Adrenal gland (tissue), 12 donors: Measurements from ENCODE around the gene EVC. TPM values are rescaled to one million over a fixed set of nuclear protein-coding genes. Genes with fewer than 3 reads are reported as not detected.

Source experiments
- DNase-seq, 7 donors: peaks; one replicate each; pipeline ENCODE4 v3.0.0-alpha.2; 2019 to 2020
- H3K27ac ChIP-seq, 5 donors: fragments of 200-600 bp; sonication (generic) in 4 of 5; 1 replicate in 3 of 5; 2 replicates in 2 of 5; pipeline versions ENCODE4 v1.5.1 to v1.8.0; 2016 to 2020; ENCODE audit warnings: mild to moderate bottlenecking in 1 of 5
- H3K27me3 ChIP-seq: fragments of 200-600 bp; 2 replicates; pipeline ENCODE4 v1.8.0; 2021
- H3K36me3 ChIP-seq, 2 donors: fragments of 200-600 bp; replicated peaks in 1 of 2; 1 replicate in 1 of 2; 2 replicates in 1 of 2; pipeline versions ENCODE4 v1.5.1 to v1.8.0; 2018 to 2022
- H3K4me1 ChIP-seq, 2 donors: fragments of 200-600 bp; replicated peaks in 1 of 2; 1 replicate in 1 of 2; 2 replicates in 1 of 2; pipeline versions ENCODE4 v1.5.1 to v1.8.0; 2018 to 2021
- H3K4me3 ChIP-seq, 4 donors: fragments of 200-600 bp; sonication (generic) in 3 of 4; one replicate each; pipeline ENCODE4 v1.5.1; 2016 to 2018
- H3K9me3 ChIP-seq, 3 donors: fragments of 200-600 bp; sonication (generic) in 1 of 3; replicated peaks in 1 of 3; 1 replicate in 2 of 3; 2 replicates in 1 of 3; pipeline versions ENCODE4 v1.5.1 to v1.8.0; 2016 to 2021
- CTCF ChIP-seq, 6 experiments: fragments of 450-650 bp in 4 of 6; fragments of 200-600 bp in 2 of 6; sonication (generic) in 1 of 6; IDR thresholded peaks; 1 replicate in 5 of 6; 2 replicates in 1 of 6; pipeline versions ENCODE4 v1.5.1 to v1.8.0; 2016 to 2021; ENCODE audit warnings: antibody characterized with exemption in 6 of 6, mild to moderate bottlenecking in 2 of 6, moderate library complexity in 1 of 6
- POLR2A ChIP-seq, 2 donors: fragments of 450-650 bp; IDR thresholded peaks; one replicate each; pipeline ENCODE4 v1.6.1; 2017; ENCODE audit warnings: antibody characterized with exemption in 2 of 2, mild to moderate bottlenecking in 2 of 2, moderate library complexity in 1 of 2
- WGBS, 4 donors: extraction: QIAGEN DNeasy Blood & Tissue Kit in 2 of 4; methylation state at CpG; one replicate each; pipeline versions ENCODE4 v1.1.5 to v1.1.7; 2013 to 2017; 5-methylcytosine and 5-hydroxymethylcytosine counted together
- intact Hi-C, 2 donors: fragments of 100-400 bp; cut with DNase I; formaldehyde crosslinking; loops; one replicate each; pipeline versions ENCODE4 v1.14.1 to v1.15.0; 2022 to 2023
- polyA plus RNA-seq, 3 donors: library from polyadenylated mRNA; stranded (reverse); fragments of 200-250 nt in 2 of 3; fragments of 350-450 nt in 1 of 3; fragmentation: Illumina TruSeq in 1 of 3; extraction: RNeasy Lipid Tissue Mini Kit (QIAGEN cat#74804) in 1 of 3; gene quantifications; one replicate each; pipeline ENCODE4 v1.2.3, GENCODE V29; 2013 to 2014
- total RNA-seq, 9 donors: library from RNA; depleted of rRNA in 4 of 9; stranded (reverse); fragments of >200 nt in 4 of 9; fragments of 120-200 nt in 1 of 9; fragmentation: NEBNext Ultra II Directional in 1 of 9; extraction: Animal tissue kit (Norgen Biotek cat#: 25700) in 1 of 9; gene quantifications; one replicate each; pipeline versions ENCODE4 v1.1.0 to v1.2.4, GENCODE V29; 2013 to 2023
- donor health status: healthy with polysubstance abuse.
- donor health status: Bipolar disorder and iron deficiency.
- donor health status: DM: yes; HTN: yes; CAD: no.
- donor health status: DM: no; HTN: no; CAD: no.
- donor health status: DM: no; HTN: no; CAD: no.
- donor health status: DM: yes; HTN: yes; CAD: no.

The EVC gene
- total and polyA plus RNA-seq, 12 donors = 1.0 to 23.7 (median 10.1) TPM

DNA sequence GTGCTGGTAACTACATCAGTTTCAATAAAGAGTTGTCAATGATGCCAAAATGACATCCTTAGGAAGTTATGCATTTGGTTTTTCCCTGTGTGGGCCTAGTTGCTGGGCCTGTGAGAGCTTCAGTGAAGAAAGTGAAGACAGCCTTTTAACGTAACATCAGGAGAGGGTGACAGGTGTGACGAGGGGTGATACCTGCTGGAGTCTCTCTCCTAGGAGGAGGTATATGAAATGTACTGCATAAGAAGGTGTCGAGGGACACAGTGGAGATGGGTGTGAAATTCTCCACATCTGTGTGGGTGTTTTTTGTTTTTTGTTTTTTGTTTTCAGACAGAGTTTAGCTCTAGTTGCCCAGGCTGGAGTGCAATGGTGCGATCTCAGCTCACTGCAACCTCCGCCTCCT is 49.2 kb downstream of the EVC start:
- intact Hi-C loops = no loop called here
- TF ChIP-seq POLR2A (IDR thresholded peaks at IDR 0.05) (no peak), CTCF (IDR thresholded peaks at IDR 0.05) (no peak)
- WGBS, 4 donors = 93 to 96% (median 95%) methylated on average over 5 of the region's 5 CpGs
- Histone ChIP-seq H3K9me3 (no peaks in the 10 kb centered on the region), H3K36me3 (peaks cover 0 to 7% of the 10 kb centered on the region in 2 donors), H3K4me1 (no peaks in the 10 kb centered on the region), H3K4me3 (no peak overlapping the region), H3K27me3 (no peaks in the 10 kb centered on the region), H3K27ac (no peak overlapping the region)
- no peak for DNase-seq

DNA sequence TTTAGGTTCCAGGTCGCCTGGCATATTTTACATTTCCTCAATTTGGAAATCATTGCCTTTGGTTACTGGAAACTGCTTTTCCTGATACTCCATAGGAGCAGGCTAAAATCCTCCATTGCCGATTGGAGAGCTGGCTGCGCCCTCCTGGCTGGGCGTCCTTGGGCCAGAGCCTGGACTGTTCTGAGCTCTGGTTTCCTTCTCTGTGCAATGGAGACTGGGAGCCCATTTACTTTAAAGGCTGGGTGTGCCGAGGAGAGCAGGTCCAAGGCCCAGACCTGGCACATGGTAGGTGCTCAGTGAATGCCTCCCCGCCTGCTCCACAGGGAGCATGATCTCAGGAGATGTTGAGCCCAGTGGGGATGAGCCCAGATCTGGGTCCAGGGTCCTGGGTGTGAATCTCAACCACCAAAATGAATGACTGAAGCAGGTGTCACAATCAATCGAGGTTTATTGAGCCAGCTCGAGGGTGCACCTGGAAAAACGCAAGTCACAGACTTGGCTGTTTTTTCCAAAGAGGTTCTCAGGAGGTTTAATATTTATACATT is 50.0 kb downstream of the EVC start:
- Histone ChIP-seq H3K27me3 (no peaks in the 10 kb centered on the region), H3K4me1 (no peaks in the 10 kb centered on the region), H3K9me3 (no peaks in the 10 kb centered on the region), H3K36me3 (peaks cover 0 to 7% of the 10 kb centered on the region in 2 donors), H3K27ac (no peak overlapping the region), H3K4me3 (no peak overlapping the region)
- TF ChIP-seq CTCF (IDR thresholded peaks at IDR 0.05) (no peak), POLR2A (IDR thresholded peaks at IDR 0.05) (no peak)
- intact Hi-C loops = no loop called here
- DNase-seq = no peak
- WGBS, 4 donors = 94 to 97% (median 95%) methylated on average over 9 of the region's 9 CpGs

- Histone ChIP-seq H3K4me1 (no peaks in the 10 kb centered on the region), H3K27ac (no peak overlapping the region), H3K9me3 (no peaks in the 10 kb centered on the region), H3K4me3 (no peak overlapping the region), H3K36me3 (no peaks in the 10 kb centered on the region), H3K27me3 (no peaks in the 10 kb centered on the region)
- no peak for TF ChIP-seq POLR2A (IDR thresholded peaks at IDR 0.05)
- no peak for TF ChIP-seq CTCF (IDR thresholded peaks at IDR 0.05)
- WGBS, 4 donors = 89 to 100% (median 92%) methylated on average over 1 to 4 of the region's 4 CpGs
- DNase-seq = peak in 2 of 7 donors; percentile 6 to 28
- intact Hi-C loops = no loop called here
These were observed 59.0 kb downstream of the EVC start for GRCh38 chr4:5770051-5770450.

DNA sequence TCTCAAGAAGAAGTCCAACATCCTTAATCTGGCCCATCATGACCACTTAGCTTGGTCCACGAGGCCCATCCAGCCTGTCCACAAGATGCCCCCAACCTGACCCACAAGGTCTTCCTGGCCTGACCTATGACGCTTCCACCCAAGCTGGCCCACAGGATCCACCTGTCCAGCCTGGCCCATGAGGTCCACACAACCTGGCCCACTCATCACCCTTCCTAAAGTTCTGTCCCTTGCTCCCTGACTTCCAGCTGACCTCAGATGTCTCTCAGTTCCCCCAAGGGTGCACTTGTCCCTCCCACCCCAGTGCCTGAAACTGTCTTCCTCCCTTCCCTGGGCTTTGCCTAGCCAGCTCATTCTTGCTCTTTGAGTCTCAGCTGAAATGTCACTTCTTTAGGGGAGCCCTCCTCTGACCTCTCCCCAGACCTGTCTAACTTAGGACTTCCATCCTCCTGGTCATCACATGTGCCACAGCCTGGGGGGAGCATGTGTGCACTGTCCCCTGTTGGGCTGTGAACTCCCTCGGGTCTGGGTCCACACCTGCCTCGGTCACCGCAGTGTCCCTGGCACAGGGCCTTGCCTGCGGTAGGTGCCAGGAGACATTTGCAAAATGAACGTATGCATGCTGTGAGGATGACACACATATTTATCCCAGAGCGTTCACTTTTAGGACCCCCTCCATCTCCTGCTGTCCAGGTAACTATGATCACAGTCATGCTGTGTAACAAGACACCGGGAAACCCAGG is 61.7 kb downstream of the EVC start:
- Histone ChIP-seq H3K27me3 (no peaks in the 10 kb centered on the region), H3K9me3 (peaks cover 0 to 11% (median 0%) of the 10 kb centered on the region in 3 donors), H3K4me3 (no peak overlapping the region), H3K27ac (no peak overlapping the region), H3K4me1 (no peaks in the 10 kb centered on the region), H3K36me3 (no peaks in the 10 kb centered on the region)
- intact Hi-C loops = no loop called here
- no peak for TF ChIP-seq POLR2A (IDR thresholded peaks at IDR 0.05)
- TF ChIP-seq CTCF (IDR thresholded peaks at IDR 0.05) = no peak
- 89 to 96% (median 93%) methylated on average over 7 to 9 of the region's 9 CpGs for WGBS, 4 donors
- peak in 2 of 7 donors; percentile 5 to 33 for DNase-seq
